K562 (cell line): ENCODE data around the gene LRRC8A. TPM values are rescaled to one million over a fixed set of nuclear protein-coding genes. Genes with fewer than 3 reads are reported as not detected.

ENCODE experiments used
- CAMTA2 ChIP-seq: fragments of 250-450 bp; sonication (Bioruptor Pico); conservative IDR thresholded peaks from 2 replicates; pipeline ENCODE4 v1.5.1; 2022
- CCAR2 ChIP-seq: fragments of 200-400 bp; formaldehyde crosslinking; IDR thresholded peaks from 2 replicates; pipeline ENCODE4 v1.6.1; 2017; ENCODE audit warnings: mild to moderate bottlenecking, low read depth, low read length
- CREB1 ChIP-seq, 2 experiments: sonication (generic) in 1 of 2; formaldehyde crosslinking in 1 of 2; IDR thresholded peaks; 2 replicates each; pipeline versions ENCODE4 v1.6.1 to v1.8.0; 2012 to 2022; ENCODE audit warnings: inconsistent platforms in 1 of 2, mild to moderate bottlenecking in 1 of 2, missing genetic modification reagents in 1 of 2, moderate library complexity in 1 of 2
- EHMT2 ChIP-seq: fragments of 450-650 bp; IDR thresholded peaks from 2 replicates; pipeline ENCODE4 v1.6.1; 2018; ENCODE audit warnings: antibody characterized with exemption
- HDGF ChIP-seq: fragments of 450-650 bp; IDR thresholded peaks from 2 replicates; pipeline ENCODE4 v1.6.1; 2016
- HINFP ChIP-seq: fragments of 450-650 bp; conservative IDR thresholded peaks from 2 replicates; pipeline ENCODE4 v1.6.1; 2016; ENCODE audit warnings: missing genetic modification characterization, low read depth, mild to moderate bottlenecking, control low read depth, missing compliant biosample characterization
- NR3C1 ChIP-seq: sonication (generic); formaldehyde crosslinking; IDR thresholded peaks from 2 replicates; pipeline ENCODE4 v1.8.1; 2022; ENCODE audit warnings: missing genetic modification reagents
- ZNF143 ChIP-seq: sonication (generic); formaldehyde crosslinking; IDR thresholded peaks from 2 replicates; pipeline ENCODE4 v1.9.0; 2022; ENCODE audit warnings: mild to moderate bottlenecking, missing genetic modification reagents
- ZSCAN29 ChIP-seq: fragments of 450-650 bp; IDR thresholded peaks from 2 replicates; pipeline ENCODE4 v1.6.1; 2017
- polyA plus RNA-seq, 8 experiments: library from polyadenylated mRNA; depleted of rRNA in 4 of 8; stranded (reverse) in 5 of 8; unstranded in 3 of 8; fragments of >200 nt; fragmentation: Nextera tagmentation in 2 of 8; fragmentation: Illumina TruSeq in 1 of 8; extraction: Ambion mirVana in 2 of 8; extraction: Trizol in 1 of 8; gene quantifications; 2 replicates each; pipeline versions ENCODE4 v1.2.1 to v1.2.3, GENCODE V29; 2011 to 2014; ENCODE audit warnings: inconsistent platforms in 1 of 8, missing spikeins in 1 of 8
- total RNA-seq, 7 experiments: library from RNA; depleted of rRNA in 6 of 7; stranded (reverse); fragments of >200 nt in 6 of 7; fragmentation: Illumina TruSeq in 2 of 7; extraction: Trizol in 2 of 7; gene quantifications; 2 replicates each; pipeline versions ENCODE4 v1.2.1 to v1.2.3, GENCODE V29; 2011 to 2021; ENCODE audit warnings: low replicate concordance in 1 of 7
- TF ChIP-seq, protein P1 (sequence below): fragments of 250-450 bp; sonication (Bioruptor Pico); IDR thresholded peaks from 2 replicates; pipeline ENCODE4 v1.5.0; 2021; ENCODE audit warnings: mild to moderate bottlenecking, borderline replicate concordance
- TF ChIP-seq, protein P2 (sequence below): fragments of 450-650 bp; IDR thresholded peaks from 2 replicates; pipeline ENCODE4 v1.6.1; 2016; ENCODE audit warnings: mild to moderate bottlenecking
- TF ChIP-seq, protein P3 (sequence below): fragments of 450-650 bp; IDR thresholded peaks from 2 replicates; pipeline ENCODE4 v1.6.1; 2016; ENCODE audit warnings: low read depth

The LRRC8A gene
- total and polyA plus RNA-seq, 9 of the 15 experiments (the other 6 are each of a cell fraction or from before 2014, with no cell fraction given), result 2.9 to 24.7 (median 8.9) TPM

- TF ChIP-seq HINFP (tag) (no peak), EHMT2 (no peak), CAMTA2 (no peak), ZNF143 (CRISPR knock-in tag) (no peak), ZSCAN29 (0 out of 2 replicates have a peak, but pooled peaks have one; percentile 62), CCAR2 (no peak), CREB1 (IDR thresholded peaks at IDR 0.05) (peak; percentile 87), CREB1 (CRISPR knock-in tag; IDR thresholded peaks at IDR 0.05) (peak; percentile 84), NR3C1 (CRISPR knock-in tag) (no peak), HDGF (no peak)
- TF ChIP-seq, protein P1, sequence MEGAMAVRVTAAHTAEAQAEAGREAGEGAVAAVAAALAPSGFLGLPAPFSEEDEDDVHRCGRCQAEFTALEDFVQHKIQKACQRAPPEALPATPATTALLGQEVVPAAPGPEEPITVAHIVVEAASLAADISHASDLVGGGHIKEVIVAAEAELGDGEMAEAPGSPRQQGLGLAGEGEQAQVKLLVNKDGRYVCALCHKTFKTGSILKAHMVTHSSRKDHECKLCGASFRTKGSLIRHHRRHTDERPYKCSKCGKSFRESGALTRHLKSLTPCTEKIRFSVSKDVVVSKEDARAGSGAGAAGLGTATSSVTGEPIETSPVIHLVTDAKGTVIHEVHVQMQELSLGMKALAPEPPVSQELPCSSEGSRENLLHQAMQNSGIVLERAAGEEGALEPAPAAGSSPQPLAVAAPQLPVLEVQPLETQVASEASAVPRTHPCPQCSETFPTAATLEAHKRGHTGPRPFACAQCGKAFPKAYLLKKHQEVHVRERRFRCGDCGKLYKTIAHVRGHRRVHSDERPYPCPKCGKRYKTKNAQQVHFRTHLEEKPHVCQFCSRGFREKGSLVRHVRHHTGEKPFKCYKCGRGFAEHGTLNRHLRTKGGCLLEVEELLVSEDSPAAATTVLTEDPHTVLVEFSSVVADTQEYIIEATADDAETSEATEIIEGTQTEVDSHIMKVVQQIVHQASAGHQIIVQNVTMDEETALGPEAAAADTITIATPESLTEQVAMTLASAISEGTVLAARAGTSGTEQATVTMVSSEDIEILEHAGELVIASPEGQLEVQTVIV, result no peak
- TF ChIP-seq, protein P2, sequence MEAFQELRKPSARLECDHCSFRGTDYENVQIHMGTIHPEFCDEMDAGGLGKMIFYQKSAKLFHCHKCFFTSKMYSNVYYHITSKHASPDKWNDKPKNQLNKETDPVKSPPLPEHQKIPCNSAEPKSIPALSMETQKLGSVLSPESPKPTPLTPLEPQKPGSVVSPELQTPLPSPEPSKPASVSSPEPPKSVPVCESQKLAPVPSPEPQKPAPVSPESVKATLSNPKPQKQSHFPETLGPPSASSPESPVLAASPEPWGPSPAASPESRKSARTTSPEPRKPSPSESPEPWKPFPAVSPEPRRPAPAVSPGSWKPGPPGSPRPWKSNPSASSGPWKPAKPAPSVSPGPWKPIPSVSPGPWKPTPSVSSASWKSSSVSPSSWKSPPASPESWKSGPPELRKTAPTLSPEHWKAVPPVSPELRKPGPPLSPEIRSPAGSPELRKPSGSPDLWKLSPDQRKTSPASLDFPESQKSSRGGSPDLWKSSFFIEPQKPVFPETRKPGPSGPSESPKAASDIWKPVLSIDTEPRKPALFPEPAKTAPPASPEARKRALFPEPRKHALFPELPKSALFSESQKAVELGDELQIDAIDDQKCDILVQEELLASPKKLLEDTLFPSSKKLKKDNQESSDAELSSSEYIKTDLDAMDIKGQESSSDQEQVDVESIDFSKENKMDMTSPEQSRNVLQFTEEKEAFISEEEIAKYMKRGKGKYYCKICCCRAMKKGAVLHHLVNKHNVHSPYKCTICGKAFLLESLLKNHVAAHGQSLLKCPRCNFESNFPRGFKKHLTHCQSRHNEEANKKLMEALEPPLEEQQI, result no peak
- TF ChIP-seq, protein P3, sequence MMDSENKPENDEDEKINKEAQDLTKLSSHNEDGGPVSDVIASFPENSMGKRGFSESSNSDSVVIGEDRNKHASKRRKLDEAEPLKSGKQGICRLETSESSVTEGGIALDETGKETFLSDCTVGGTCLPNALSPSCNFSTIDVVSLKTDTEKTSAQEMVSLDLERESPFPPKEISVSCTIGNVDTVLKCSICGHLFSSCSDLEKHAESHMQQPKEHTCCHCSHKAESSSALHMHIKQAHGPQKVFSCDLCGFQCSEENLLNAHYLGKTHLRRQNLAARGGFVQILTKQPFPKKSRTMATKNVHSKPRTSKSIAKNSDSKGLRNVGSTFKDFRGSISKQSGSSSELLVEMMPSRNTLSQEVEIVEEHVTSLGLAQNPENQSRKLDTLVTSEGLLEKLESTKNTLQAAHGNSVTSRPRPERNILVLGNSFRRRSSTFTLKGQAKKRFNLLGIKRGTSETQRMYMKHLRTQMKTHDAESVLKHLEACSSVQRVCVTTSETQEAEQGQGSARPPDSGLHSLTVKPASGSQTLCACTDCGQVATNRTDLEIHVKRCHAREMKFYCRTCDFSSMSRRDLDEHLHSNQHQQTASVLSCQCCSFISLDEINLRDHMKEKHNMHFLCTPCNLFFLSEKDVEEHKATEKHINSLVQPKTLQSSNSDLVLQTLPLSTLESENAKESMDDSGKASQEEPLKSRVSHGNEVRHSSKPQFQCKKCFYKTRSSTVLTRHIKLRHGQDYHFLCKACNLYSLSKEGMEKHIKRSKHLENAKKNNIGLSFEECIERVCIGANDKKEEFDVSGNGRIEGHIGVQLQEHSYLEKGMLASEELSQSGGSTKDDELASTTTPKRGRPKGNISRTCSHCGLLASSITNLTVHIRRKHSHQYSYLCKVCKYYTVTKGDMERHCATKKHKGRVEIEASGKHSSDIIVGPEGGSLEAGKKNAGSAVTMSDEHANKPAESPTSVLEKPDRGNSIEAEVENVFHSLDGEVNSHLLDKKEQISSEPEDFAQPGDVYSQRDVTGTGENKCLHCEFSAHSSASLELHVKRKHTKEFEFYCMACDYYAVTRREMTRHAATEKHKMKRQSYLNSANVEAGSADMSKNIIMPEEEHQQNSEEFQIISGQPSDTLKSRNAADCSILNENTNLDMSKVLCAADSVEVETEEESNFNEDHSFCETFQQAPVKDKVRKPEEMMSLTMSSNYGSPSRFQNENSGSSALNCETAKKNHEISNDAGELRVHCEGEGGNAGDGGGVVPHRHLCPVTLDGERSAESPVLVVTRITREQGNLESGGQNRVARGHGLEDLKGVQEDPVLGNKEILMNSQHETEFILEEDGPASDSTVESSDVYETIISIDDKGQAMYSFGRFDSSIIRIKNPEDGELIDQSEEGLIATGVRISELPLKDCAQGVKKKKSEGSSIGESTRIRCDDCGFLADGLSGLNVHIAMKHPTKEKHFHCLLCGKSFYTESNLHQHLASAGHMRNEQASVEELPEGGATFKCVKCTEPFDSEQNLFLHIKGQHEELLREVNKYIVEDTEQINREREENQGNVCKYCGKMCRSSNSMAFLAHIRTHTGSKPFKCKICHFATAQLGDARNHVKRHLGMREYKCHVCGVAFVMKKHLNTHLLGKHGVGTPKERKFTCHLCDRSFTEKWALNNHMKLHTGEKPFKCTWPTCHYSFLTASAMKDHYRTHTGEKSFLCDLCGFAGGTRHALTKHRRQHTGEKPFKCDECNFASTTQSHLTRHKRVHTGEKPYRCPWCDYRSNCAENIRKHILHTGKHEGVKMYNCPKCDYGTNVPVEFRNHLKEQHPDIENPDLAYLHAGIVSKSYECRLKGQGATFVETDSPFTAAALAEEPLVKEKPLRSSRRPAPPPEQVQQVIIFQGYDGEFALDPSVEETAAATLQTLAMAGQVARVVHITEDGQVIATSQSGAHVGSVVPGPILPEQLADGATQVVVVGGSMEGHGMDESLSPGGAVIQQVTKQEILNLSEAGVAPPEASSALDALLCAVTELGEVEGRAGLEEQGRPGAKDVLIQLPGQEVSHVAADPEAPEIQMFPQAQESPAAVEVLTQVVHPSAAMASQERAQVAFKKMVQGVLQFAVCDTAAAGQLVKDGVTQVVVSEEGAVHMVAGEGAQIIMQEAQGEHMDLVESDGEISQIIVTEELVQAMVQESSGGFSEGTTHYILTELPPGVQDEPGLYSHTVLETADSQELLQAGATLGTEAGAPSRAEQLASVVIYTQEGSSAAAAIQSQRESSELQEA, result no peak
Measured at GRCh38 chr9:128947527-128948301, 65.8 kb downstream of the LRRC8A start, which contains the start of the genes DOLK and NUP188 (continued).
